MM.1S (cell line): Measurements from ENCODE around the gene ELP4.
"Not testable (repeated sequence)": the region's sequence is repeated elsewhere in the genome, so short reads cannot be mapped to it uniquely, and the experiment has no call there.

Experiments
- DNase-seq: peaks from one replicate; pipeline ENCODE4 v3.0.0-alpha.2; 2015
- H2AFZ ChIP-seq: fragments of 300-600 bp; sonication (generic); 2 replicates; pipeline ENCODE4 v1.6.0; 2016; ENCODE audit warnings: antibody characterized with exemption, low read length
- H3F3A ChIP-seq: fragments of 300-600 bp; sonication (generic); 2 replicates; pipeline ENCODE4 v1.6.1; 2016; ENCODE audit warnings: mild to moderate bottlenecking, antibody characterized with exemption, low read length, moderate library complexity, mixed read lengths; ENCODE audit not compliant: insufficient read depth
- H3K27ac ChIP-seq: fragments of 300-600 bp; sonication (generic); 2 replicates; pipeline ENCODE4 v1.5.1; 2016; ENCODE audit warnings: mild to moderate bottlenecking, low read length
- H3K27me3 ChIP-seq: fragments of 300-600 bp; sonication (generic); replicated peaks from 2 replicates; pipeline ENCODE4 v1.6.0; 2016; ENCODE audit warnings: low read length; ENCODE audit not compliant: insufficient read depth
- H3K36me3 ChIP-seq: fragments of 300-600 bp; sonication (generic); replicated peaks from 2 replicates; pipeline ENCODE4 v1.6.1; 2016; ENCODE audit warnings: mild to moderate bottlenecking, low read length, mixed read lengths; ENCODE audit not compliant: insufficient read depth
- H3K4me1 ChIP-seq: fragments of 300-600 bp; sonication (generic); 2 replicates; pipeline ENCODE4 v1.6.1; 2016; ENCODE audit warnings: low read length, mixed read lengths
- H3K4me2 ChIP-seq: fragments of 300-600 bp; sonication (generic); 2 replicates; pipeline ENCODE4 v1.6.0; 2016; ENCODE audit warnings: low read depth, low read length
- H3K4me3 ChIP-seq: fragments of 300-600 bp; sonication (generic); 2 replicates; pipeline ENCODE4 v1.5.1; 2016; ENCODE audit warnings: low read length, mixed read lengths
- H3K79me2 ChIP-seq: fragments of 300-600 bp; sonication (generic); 2 replicates; pipeline ENCODE4 v1.6.1; 2016; ENCODE audit warnings: mixed run types, low read length, mixed read lengths
- H3K9ac ChIP-seq: fragments of 300-600 bp; sonication (generic); 2 replicates; pipeline ENCODE4 v1.6.1; 2016; ENCODE audit warnings: low read length, mixed read lengths
- H3K9me2 ChIP-seq: fragments of 300-600 bp; sonication (generic); replicated peaks from 2 replicates; pipeline ENCODE4 v1.6.1; 2016; ENCODE audit warnings: mild to moderate bottlenecking, low read length, mixed read lengths; ENCODE audit not compliant: insufficient read depth
- H3K9me3 ChIP-seq: fragments of 300-600 bp; sonication (generic); replicated peaks from 2 replicates; pipeline ENCODE4 v1.6.1; 2016; ENCODE audit warnings: mild to moderate bottlenecking, low read length, mixed read lengths; ENCODE audit not compliant: insufficient read depth
- H4K20me1 ChIP-seq: fragments of 300-600 bp; sonication (generic); 2 replicates; pipeline ENCODE4 v1.6.1; 2016; ENCODE audit warnings: mild to moderate bottlenecking, low read length, moderate library complexity, mixed read lengths; ENCODE audit not compliant: insufficient read depth
- CTCF ChIP-seq: fragments of 300-600 bp; sonication (generic); IDR thresholded peaks from 2 replicates; pipeline ENCODE4 v1.5.1; 2016; ENCODE audit warnings: antibody characterized with exemption, low read length, mixed read lengths
- EZH2 ChIP-seq: fragments of 300-600 bp; sonication (generic); optimal IDR thresholded peaks from 2 replicates; pipeline ENCODE3; 2017; ENCODE audit warnings: low read depth, mild to moderate bottlenecking, antibody characterized with exemption, low read length, mixed read lengths
- EZH2phosphoT487 ChIP-seq: fragments of 300-600 bp; sonication (generic); IDR thresholded peaks from 2 replicates; pipeline ENCODE4 v1.6.1; 2018; ENCODE audit warnings: antibody characterized with exemption, low read length

The ELP4 gene

GRCh38 chr11:31740131-31740530 is 230.6 kb downstream of the ELP4 start:
- TF ChIP-seq CTCF (no peak), EZH2phosphoT487 (no peak), EZH2 (no peak)
- H3K9me3 ChIP-seq = no peaks in the 10 kb centered on the region
- H3K9ac ChIP-seq = no peak overlapping the region
- no peak for DNase-seq
- no peaks in the 10 kb centered on the region for H3K27me3 ChIP-seq
- H3K79me2 ChIP-seq = no peaks in the 10 kb centered on the region
- H3K36me3 ChIP-seq = no peaks in the 10 kb centered on the region
- no peaks in the 10 kb centered on the region for H4K20me1 ChIP-seq
- no peak overlapping the region for H3K4me3 ChIP-seq
- H2AFZ ChIP-seq = no peak overlapping the region
- H3K9me2 ChIP-seq = no peaks in the 10 kb centered on the region
- H3K4me2 ChIP-seq = no peak overlapping the region
- H3F3A ChIP-seq = no peaks in the 10 kb centered on the region
- H3K27ac ChIP-seq = no peak overlapping the region
- no peaks in the 10 kb centered on the region for H3K4me1 ChIP-seq

- not testable (repeated sequence) for H3K9me3 ChIP-seq, H4K20me1 ChIP-seq, H3F3A ChIP-seq, H3K4me2 ChIP-seq, DNase-seq, H3K9me2 ChIP-seq, H3K36me3 ChIP-seq, H3K4me1 ChIP-seq, H3K9ac ChIP-seq, H2AFZ ChIP-seq, H3K79me2 ChIP-seq, H3K27ac ChIP-seq, H3K27me3 ChIP-seq, H3K4me3 ChIP-seq
Observed at GRCh38 chr11:31740731-31741368, 231.3 kb downstream of the ELP4 start.

GRCh38 chr11:31747581-31747980 is 238.0 kb downstream of the ELP4 start:
- no peaks in the 10 kb centered on the region for H3K27me3 ChIP-seq
- H3K27ac ChIP-seq = no peak overlapping the region
- no peaks in the 10 kb centered on the region for H3K36me3 ChIP-seq
- no peak for DNase-seq
- no peaks in the 10 kb centered on the region for H3K9me3 ChIP-seq
- H3K9me2 ChIP-seq = no peaks in the 10 kb centered on the region
- H3F3A ChIP-seq = no peaks in the 10 kb centered on the region
- no peaks in the 10 kb centered on the region for H4K20me1 ChIP-seq
- no peaks in the 10 kb centered on the region for H3K4me1 ChIP-seq
- no peak overlapping the region for H2AFZ ChIP-seq
- no peaks in the 10 kb centered on the region for H3K79me2 ChIP-seq
- H3K4me3 ChIP-seq = no peak overlapping the region
- no peak overlapping the region for H3K4me2 ChIP-seq
- no peak overlapping the region for H3K9ac ChIP-seq
- no peak for TF ChIP-seq EZH2phosphoT487
- TF ChIP-seq EZH2 = no peak
- TF ChIP-seq CTCF = no peak

- Histone ChIP-seq H4K20me1 (no peaks in the 10 kb centered on the region), H3K27ac (no peak overlapping the region), H3K9me2 (no peaks in the 10 kb centered on the region), H3K4me2 (no peak overlapping the region), H3K9me3 (no peaks in the 10 kb centered on the region), H3F3A (no peaks in the 10 kb centered on the region), H3K4me3 (no peak overlapping the region), H3K4me1 (no peaks in the 10 kb centered on the region), H3K27me3 (no peaks in the 10 kb centered on the region), H3K36me3 (no peaks in the 10 kb centered on the region), H3K79me2 (no peaks in the 10 kb centered on the region), H3K9ac (no peak overlapping the region), H2AFZ (no peak overlapping the region)
- no peak for DNase-seq
- TF ChIP-seq CTCF (no peak), EZH2phosphoT487 (no peak), EZH2 (no peak)
Observed at GRCh38 chr11:31757260-31757835, 247.8 kb downstream of the ELP4 start.
